Upper lobe of left lung (tissue), 4 donors: ENCODE measurements around the gene STAT5B.

Experiments used
- POLR2A ChIP-seq, 4 donors: fragments of 450-650 bp; IDR thresholded peaks; one replicate each; pipeline ENCODE4 v1.5.1; 2016 to 2017; ENCODE audit warnings: antibody characterized with exemption in 4 of 4, mild to moderate bottlenecking in 2 of 4
- TF ChIP-seq, protein P1 (sequence below), 6 experiments: fragments of 450-650 bp in 4 of 6; fragments of 200-600 bp in 2 of 6; sonication (generic) in 2 of 6; IDR thresholded peaks; one replicate each; pipeline ENCODE4 v1.5.1; 2016 to 2019; ENCODE audit warnings: antibody characterized with exemption in 6 of 6

DNA sequence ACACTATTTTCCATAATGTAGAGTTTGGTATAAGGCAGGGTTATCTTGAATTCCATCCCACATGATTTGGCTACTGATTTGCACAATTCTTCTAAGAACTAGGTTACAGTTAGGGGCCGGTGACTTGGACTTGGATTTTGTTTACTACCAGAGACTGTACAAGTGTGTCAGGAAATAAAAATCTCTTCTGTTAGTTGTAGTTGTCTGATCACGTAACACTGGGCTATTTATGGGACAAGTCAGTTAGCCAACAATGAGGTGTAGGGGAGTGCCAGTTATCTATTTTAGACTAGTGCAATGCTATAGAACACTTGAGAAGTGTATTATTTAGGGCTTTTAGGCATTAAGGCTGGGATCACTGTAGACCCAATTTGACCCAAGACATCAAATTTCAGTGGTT is 42.2 kb downstream of the STAT5B start:
- TF ChIP-seq, protein P1, sequence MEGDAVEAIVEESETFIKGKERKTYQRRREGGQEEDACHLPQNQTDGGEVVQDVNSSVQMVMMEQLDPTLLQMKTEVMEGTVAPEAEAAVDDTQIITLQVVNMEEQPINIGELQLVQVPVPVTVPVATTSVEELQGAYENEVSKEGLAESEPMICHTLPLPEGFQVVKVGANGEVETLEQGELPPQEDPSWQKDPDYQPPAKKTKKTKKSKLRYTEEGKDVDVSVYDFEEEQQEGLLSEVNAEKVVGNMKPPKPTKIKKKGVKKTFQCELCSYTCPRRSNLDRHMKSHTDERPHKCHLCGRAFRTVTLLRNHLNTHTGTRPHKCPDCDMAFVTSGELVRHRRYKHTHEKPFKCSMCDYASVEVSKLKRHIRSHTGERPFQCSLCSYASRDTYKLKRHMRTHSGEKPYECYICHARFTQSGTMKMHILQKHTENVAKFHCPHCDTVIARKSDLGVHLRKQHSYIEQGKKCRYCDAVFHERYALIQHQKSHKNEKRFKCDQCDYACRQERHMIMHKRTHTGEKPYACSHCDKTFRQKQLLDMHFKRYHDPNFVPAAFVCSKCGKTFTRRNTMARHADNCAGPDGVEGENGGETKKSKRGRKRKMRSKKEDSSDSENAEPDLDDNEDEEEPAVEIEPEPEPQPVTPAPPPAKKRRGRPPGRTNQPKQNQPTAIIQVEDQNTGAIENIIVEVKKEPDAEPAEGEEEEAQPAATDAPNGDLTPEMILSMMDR (IDR thresholded peaks at IDR 0.05), result no peak
- TF ChIP-seq POLR2A (IDR thresholded peaks at IDR 0.05), result no peak
